ENCODE results near the gene WFDC1. TPM values are rescaled to one million over a fixed set of nuclear protein-coding genes. Genes with fewer than 3 reads are reported as not detected.
"Not testable (repeated sequence)": the region's sequence is repeated elsewhere in the genome, so short reads cannot be mapped to it uniquely, and the experiment has no call there.

WFDC1 gene
- total RNA-seq, 2 donors from 2014 or later, result 1.9 to 2.5 TPM

GRCh38 chr16:84340325-84341040, 45.8 kb downstream of the WFDC1 start:
- intact Hi-C loops (cut with DNase I), result no loop called here
- ATAC-seq (no peak), DNase-seq (no peak)

- intact Hi-C loops (cut with DNase I), result no loop called here
- no peak for ATAC-seq
- DNase-seq, result no peak
Observed at GRCh38 chr16:84341528-84342295, 47.0 kb downstream of the WFDC1 start.

GRCh38 chr16:84343800-84344199, 49.1 kb downstream of the WFDC1 start:
- ATAC-seq; DNase-seq; intact Hi-C loops (cut with DNase I): not testable (repeated sequence)

- intact Hi-C loops (cut with DNase I), result no loop called here
- ATAC-seq (no peak), DNase-seq (no peak)
Observed at GRCh38 chr16:84344781-84345180, 50.1 kb downstream of the WFDC1 start.

- ATAC-seq, result no peak
- intact Hi-C loops (cut with DNase I), result no loop called here
- no peak for DNase-seq
Observed at GRCh38 chr16:84347161-84347560, 52.5 kb downstream of the WFDC1 start.

GRCh38 chr16:84348386-84348888, 53.8 kb downstream of the WFDC1 start:
- DNase-seq (no peak), ATAC-seq (no peak)
- intact Hi-C loops (cut with DNase I), result no loop called here

GRCh38 chr16:84349862-84350684, 55.4 kb downstream of the WFDC1 start:
- intact Hi-C loops (cut with DNase I), result no loop called here
- DNase-seq (no peak), ATAC-seq (no peak)

GRCh38 chr16:84350685-84351400, 56.2 kb downstream of the WFDC1 start:
- DNase-seq (no peak), ATAC-seq (no peak)
- intact Hi-C loops (cut with DNase I), result no loop called here

- intact Hi-C loops (cut with DNase I), result no loop called here
- ATAC-seq (no peak), DNase-seq (no peak)
Observed at GRCh38 chr16:84351630-84352029, 57.0 kb downstream of the WFDC1 start.

GRCh38 chr16:84354306-84354705, 59.6 kb downstream of the WFDC1 start:
- intact Hi-C loops (cut with DNase I), result no loop called here
- DNase-seq, result no peak
- ATAC-seq, result no peak

- intact Hi-C loops (cut with DNase I), result no loop called here
- ATAC-seq (no peak), DNase-seq (no peak)
Observed at GRCh38 chr16:84355149-84355548, 60.5 kb downstream of the WFDC1 start.

- DNase-seq, result no peak
- no peak for ATAC-seq
- intact Hi-C loops (cut with DNase I), result no loop called here
Observed at GRCh38 chr16:84356176-84356575, 61.5 kb downstream of the WFDC1 start.

GRCh38 chr16:84356591-84357116, 62.0 kb downstream of the WFDC1 start:
- DNase-seq (no peak), ATAC-seq (no peak)
- intact Hi-C loops (cut with DNase I), result no loop called here

- no peak for ATAC-seq
- DNase-seq, result no peak
- intact Hi-C loops (cut with DNase I), result no loop called here
Observed at GRCh38 chr16:84357191-84357651, 62.5 kb downstream of the WFDC1 start.

GRCh38 chr16:84358601-84359295, 64.1 kb downstream of the WFDC1 start:
- DNase-seq, result no peak
- intact Hi-C loops (cut with DNase I), result no loop called here
- no peak for ATAC-seq

- DNase-seq (no peak), ATAC-seq (no peak)
- intact Hi-C loops (cut with DNase I), result no loop called here
Observed at GRCh38 chr16:84359326-84359725, 64.6 kb downstream of the WFDC1 start.

GRCh38 chr16:84360170-84360569, 65.5 kb downstream of the WFDC1 start:
- ATAC-seq (no peak), DNase-seq (no peak)
- intact Hi-C loops (cut with DNase I), result no loop called here

- intact Hi-C loops (cut with DNase I), result no loop called here
- ATAC-seq (no peak), DNase-seq (no peak)
Observed at GRCh38 chr16:84360748-84361147, 66.1 kb downstream of the WFDC1 start.

Measured in left cardiac atrium (tissue), 4 donors.